ENCODE measurements around the gene AAGAB.
"Not testable (repeated sequence)": the region's sequence is repeated elsewhere in the genome, so short reads cannot be mapped to it uniquely, and the experiment has no call there.

The AAGAB gene

GRCh38 chr15:67254238-67255175, at the start of gene AAGAB, which contains the start of gene IQCH:
Gene AAGAB (minus strand): TSS chr15:67254661. CDS start chr15:67254631, 30 bp downstream.
Gene IQCH (plus strand): TSS chr15:67254786. CDS start chr15:67254897, 111 bp downstream.
- DNase-seq = peak; percentile 95

DNA sequence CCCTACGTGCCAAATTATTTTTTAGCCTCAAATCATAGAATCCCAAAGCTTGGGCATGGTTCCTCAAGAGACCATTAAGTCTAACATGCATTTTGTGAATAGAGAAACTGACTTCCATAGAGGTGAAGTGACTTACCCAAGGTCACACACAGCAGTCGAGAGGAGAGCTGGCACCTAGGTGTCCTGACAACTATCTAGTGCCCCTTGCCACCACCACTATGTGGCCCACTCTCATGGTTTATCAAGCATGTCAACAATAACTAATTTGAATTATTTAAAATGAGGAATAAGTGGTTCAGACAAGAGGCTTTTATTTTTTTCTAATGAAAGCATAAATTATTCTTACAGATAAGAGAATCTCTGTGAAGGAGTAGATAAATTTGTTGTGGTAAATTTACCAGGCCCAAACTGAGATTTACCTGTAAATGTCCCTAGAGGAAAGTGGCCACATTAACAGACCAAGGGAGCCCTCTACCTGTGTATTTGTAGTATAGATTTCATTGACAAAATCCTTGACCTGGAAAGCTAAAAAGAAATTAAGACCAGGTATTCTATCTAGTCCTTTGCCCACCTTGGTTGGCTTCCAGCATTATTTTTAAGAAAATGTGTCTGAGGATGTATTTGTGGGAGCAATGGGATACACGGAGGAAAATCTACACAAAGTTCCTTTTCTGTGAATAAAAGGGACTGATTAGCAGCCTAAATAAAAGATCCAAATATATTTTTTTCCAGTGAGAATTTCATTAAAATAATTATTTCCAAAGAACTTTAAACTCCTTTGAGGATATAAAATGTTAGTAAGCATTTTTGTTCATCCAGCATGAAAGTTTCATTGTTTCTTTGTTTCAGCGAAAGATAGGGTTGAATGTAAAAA, 49.3 kb upstream of the AAGAB start:
- no peak for DNase-seq

DNA sequence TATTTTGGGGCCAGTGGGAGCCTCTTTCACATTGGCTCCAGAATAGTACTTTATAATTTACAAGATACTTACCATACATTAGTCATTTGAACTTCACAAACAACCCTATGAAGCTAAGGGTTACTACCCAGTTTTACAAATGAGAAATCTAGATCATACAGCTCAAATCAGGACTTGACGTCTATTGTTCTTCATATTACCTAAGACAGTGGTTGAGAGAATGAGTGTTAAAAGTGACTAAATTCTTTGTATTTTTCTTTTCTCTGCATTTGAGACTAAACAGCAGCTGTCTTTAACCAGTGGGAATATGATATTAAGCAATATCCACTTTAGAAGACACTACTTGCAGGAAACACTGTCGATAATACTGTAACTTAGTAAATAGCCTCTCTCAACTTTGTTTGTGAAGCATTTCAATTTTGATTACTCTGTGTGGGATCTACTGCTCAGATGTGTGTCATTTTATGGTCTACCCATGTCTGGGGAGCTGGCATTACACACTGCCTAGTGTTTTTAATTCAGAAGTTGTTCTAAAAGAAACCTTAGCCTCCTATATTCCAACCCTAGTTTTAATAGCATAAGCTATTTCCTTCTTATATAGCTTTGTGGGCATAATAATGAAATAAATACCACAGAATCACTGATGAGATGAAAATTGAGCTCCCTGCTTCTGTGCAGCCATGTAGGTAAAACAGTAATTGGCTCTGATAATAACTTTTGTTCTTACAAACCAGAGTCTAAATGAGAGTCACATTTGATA, 46.0 kb upstream of the AAGAB start:
- no peak for DNase-seq

GRCh38 chr15:67296684-67297083, 42.2 kb upstream of the AAGAB start:
- no peak for DNase-seq

DNA sequence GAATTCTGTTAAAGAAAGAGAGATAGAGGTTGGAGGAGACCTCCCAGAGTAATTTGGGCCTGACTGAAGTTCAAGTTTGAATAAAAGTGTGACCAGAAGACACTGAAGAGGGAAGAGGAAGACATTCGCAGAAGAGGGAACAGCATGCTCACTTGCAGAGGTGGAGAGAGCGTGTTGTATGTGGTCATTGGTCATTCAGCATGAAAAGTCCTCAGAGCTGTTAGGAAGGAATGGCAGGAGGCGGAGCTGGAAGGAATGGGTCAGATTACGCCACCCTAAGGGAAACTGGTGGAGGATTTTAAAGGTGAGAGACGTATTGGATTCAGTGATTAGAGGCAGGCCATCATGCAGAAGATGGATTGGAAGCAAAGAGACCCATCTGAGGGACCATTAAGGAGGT, 41.7 kb upstream of the AAGAB start:
- DNase-seq = no peak

- DNase-seq = no peak
These were observed 35.9 kb upstream of the AAGAB start for GRCh38 chr15:67290319-67290718.

GRCh38 chr15:67286400-67286799, 31.9 kb upstream of the AAGAB start:
- DNase-seq = not testable (repeated sequence)

- not testable (repeated sequence) for DNase-seq
These were observed 31.2 kb upstream of the AAGAB start for GRCh38 chr15:67285625-67286024.

- DNase-seq = no peak
These were observed 27.3 kb upstream of the AAGAB start for GRCh38 chr15:67281714-67282113.

GRCh38 chr15:67280217-67280616, 25.8 kb upstream of the AAGAB start:
- DNase-seq = no peak

DNA sequence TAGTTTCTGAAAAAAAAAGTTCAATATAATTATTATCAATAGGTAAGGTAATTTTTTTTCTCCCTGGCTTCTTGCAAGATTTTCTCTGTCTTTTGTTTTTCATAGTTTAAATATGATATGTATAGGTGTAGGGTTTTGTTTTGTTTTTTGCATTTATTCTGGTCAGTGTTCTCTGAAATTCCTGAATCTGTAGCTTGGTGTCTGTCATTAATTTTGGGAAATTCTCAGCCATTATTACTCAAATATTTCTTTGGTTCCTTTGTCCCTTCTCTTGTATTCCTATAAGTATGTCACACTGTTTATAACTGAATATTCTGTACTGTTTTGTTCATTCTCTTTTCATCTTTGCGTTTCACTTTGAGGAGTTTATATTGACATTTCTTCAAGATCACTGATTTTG, 22.2 kb upstream of the AAGAB start:
- no peak for DNase-seq

- no peak for DNase-seq
These were observed 19.8 kb upstream of the AAGAB start for GRCh38 chr15:67274236-67274635.

GRCh38 chr15:67267951-67268941, 13.8 kb upstream of the AAGAB start:
- no peak for DNase-seq

- no peak for DNase-seq
These were observed 13.0 kb upstream of the AAGAB start for GRCh38 chr15:67267440-67267839.

- no peak for DNase-seq
These were observed 12.4 kb upstream of the AAGAB start for GRCh38 chr15:67266870-67267269.

- DNase-seq = no peak
These were observed 5.3 kb upstream of the AAGAB start for GRCh38 chr15:67259806-67260205.

DNA sequence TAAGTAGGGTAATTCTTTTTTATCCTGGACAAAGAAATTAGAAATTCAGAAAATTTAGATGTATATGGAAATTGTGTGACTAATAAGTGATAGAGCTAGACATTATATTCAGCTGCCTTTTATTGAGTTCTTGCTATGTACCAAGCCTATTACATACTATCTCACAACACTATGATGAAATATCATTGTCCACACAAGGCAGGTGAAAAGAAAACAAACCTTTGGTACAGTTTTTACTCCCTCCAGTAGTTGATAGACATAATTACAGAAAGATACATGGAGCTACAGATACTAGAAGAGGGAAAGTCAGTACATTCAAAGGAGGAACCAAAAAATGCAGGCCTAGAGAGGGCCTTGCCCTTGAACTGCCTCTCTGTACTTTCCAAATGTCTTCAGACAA, 4.9 kb upstream of the AAGAB start:
- no peak for DNase-seq

GRCh38 chr15:67258412-67258811, 4.0 kb upstream of the AAGAB start:
- not testable (repeated sequence) for DNase-seq

- no peak for DNase-seq
These were observed 1.6 kb upstream of the AAGAB start for GRCh38 chr15:67256051-67256450.

GRCh38 chr15:67253549-67254237, 768 bp downstream of the AAGAB start:
- DNase-seq = no peak

DNA sequence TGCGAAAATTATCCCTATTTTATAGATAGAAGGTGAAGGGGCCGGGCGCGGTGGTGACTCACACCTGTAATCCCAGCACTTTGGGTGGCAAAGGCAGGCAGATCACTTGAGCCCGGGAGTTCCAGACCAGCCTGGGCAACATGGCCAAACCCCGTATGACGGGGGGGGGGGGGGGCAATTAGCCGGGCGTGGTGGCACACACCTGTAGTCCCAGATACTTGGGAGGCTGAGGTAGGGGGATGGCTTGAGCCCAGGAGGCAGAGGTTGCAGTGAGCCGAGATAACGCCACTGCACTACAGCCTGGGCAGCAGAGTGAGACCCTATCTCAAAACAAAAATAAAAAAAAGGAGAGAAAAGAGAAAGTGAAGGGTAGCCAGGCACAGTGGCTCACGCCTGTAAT, 1.4 kb downstream of the AAGAB start:
- DNase-seq = no peak

Measured in activated CD4-positive, alpha-beta T cell treated with anti-CD3 and anti-CD28 coated beads for 1 hour (primary cell).